Umbilical cord (tissue), 2 donors: Measurements from ENCODE around the gene CAPN11. TPM values are rescaled to one million over a fixed set of nuclear protein-coding genes. Genes with fewer than 3 reads are reported as not detected.
"Not testable (repeated sequence)": the region's sequence is repeated elsewhere in the genome, so short reads cannot be mapped to it uniquely, and the experiment has no call there.

ENCODE experiments used
- DNase-seq: peaks from one replicate; pipeline ENCODE4 v3.0.0-alpha.2; 2015; ENCODE audit warnings: low spot score
- total RNA-seq: library from RNA; depleted of rRNA; stranded (reverse); fragments of >200 nt; gene quantifications from one replicate; pipeline ENCODE4 v1.2.3, GENCODE V29; 2014; ENCODE audit warnings: low replicate concordance; ENCODE audit not compliant: insufficient read depth

The CAPN11 gene
- total RNA-seq, 1 donor from 2014 or later: not detected

- DNase-seq: no peak
Measured at GRCh38 chr6:44180886-44181285, 22.3 kb downstream of the CAPN11 start.

GRCh38 chr6:44181784-44182183, 23.2 kb downstream of the CAPN11 start:
- not testable (repeated sequence) for DNase-seq

GRCh38 chr6:44182911-44183390, 24.3 kb downstream of the CAPN11 start:
- no peak for DNase-seq

GRCh38 chr6:44183783-44184182, 25.2 kb downstream of the CAPN11 start:
- DNase-seq: no peak

- DNase-seq: not testable (repeated sequence)
Measured at GRCh38 chr6:44185356-44185755, 26.7 kb downstream of the CAPN11 start.

- no peak for DNase-seq
Measured at GRCh38 chr6:44185953-44186634, 27.5 kb downstream of the CAPN11 start.

GRCh38 chr6:44186635-44187025, 28.0 kb downstream of the CAPN11 start:
- no peak for DNase-seq

GRCh38 chr6:44188819-44189218, 30.2 kb downstream of the CAPN11 start:
- no peak for DNase-seq

- DNase-seq: no peak
Measured at GRCh38 chr6:44189257-44189656, 30.6 kb downstream of the CAPN11 start.

GRCh38 chr6:44190715-44191114, 32.1 kb downstream of the CAPN11 start:
- no peak for DNase-seq

- no peak for DNase-seq
Measured at GRCh38 chr6:44192428-44193041, 33.9 kb downstream of the CAPN11 start.

GRCh38 chr6:44193307-44193910, 34.8 kb downstream of the CAPN11 start:
- no peak for DNase-seq

GRCh38 chr6:44194326-44194725, 35.7 kb downstream of the CAPN11 start:
- no peak for DNase-seq

GRCh38 chr6:44196351-44196750, 37.7 kb downstream of the CAPN11 start:
- not testable (repeated sequence) for DNase-seq

- DNase-seq: no peak
Measured at GRCh38 chr6:44198684-44199083, 40.1 kb downstream of the CAPN11 start.

GRCh38 chr6:44199883-44200282, 41.3 kb downstream of the CAPN11 start:
- no peak for DNase-seq

- DNase-seq: no peak
Measured at GRCh38 chr6:44201200-44201599, 42.6 kb downstream of the CAPN11 start.

- peak; percentile 31 for DNase-seq
Measured at GRCh38 chr6:44201638-44202303, 43.2 kb downstream of the CAPN11 start.

- no peak for DNase-seq
Measured at GRCh38 chr6:44202332-44202971, 43.8 kb downstream of the CAPN11 start.

- DNase-seq: no peak
Measured at GRCh38 chr6:44202972-44203750, 44.5 kb downstream of the CAPN11 start.

- no peak for DNase-seq
Measured at GRCh38 chr6:44203955-44204354, 45.3 kb downstream of the CAPN11 start.
